HG02938 (cell line): ENCODE data around the gene MUC7.
A peak's percentile ranks its signal among the peaks of the same experiment; 100 is the strongest.

ENCODE experiments used
- ATAC-seq: cut with Tn5 transposase; IDR thresholded peaks from one replicate; pipeline ENCODE4 v1.9.1; 2021; ENCODE audit warnings: mild to moderate bottlenecking, moderate library complexity; ENCODE audit not compliant: unreplicated experiment

The MUC7 gene

DNA sequence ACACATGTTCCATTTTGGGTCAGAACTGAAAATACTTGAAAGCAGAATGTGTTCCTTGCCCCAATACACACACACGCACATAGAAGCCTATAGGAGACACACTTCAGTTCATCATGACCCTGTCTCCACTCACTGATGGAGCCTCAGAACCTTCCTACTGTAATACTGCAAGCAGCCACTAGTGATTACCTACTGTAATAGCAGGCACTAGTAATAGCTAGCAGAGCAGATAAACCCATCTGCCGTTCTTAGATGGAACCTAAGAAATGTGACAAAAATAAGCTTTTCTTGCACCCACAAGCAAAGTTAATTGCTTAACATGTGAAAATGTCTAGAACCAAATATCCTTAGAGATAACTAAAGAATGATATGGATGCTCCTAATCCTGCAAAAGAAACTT lies 60.0 kb downstream of the MUC7 start:
- peak; percentile 94 for ATAC-seq
